GM12878 (cell line): ENCODE measurements around the gene FAM8A1. TPM values are rescaled to one million over a fixed set of nuclear protein-coding genes. Genes with fewer than 3 reads are reported as not detected.

Experiments
- ATAC-seq: fragments of 200-7000 bp; cut with Tn5 transposase; 3 replicates; pipeline ENCODE4 v1.9.1; 2020; ENCODE audit warnings: mild to moderate bottlenecking, moderate library complexity
- BruUV-seq: library from RNA; stranded (reverse); fragments of 400-500 nt; replicated peaks from 2 replicates; lab custom pipeline; 2021; lab: Mats Ljungman, UMichigan
- CTCF ChIA-PET: fragments of 300-600 bp; sonication (Branson Sonifier 250); formaldehyde crosslinking; extraction: SDS; loops from one replicate; lab custom pipeline; 2021; ENCODE audit warnings: inconsistent platforms; lab: Yijun Ruan, JAX
- POLR2A ChIA-PET: fragments of 350-600 bp; formaldehyde crosslinking; extraction: SDS; loops from one replicate; lab custom pipeline; 2021; ENCODE audit warnings: inconsistent platforms; lab: Charles Lee
- RAD21 ChIA-PET: fragments of 300-600 bp; sonication (Branson Sonifier 250); formaldehyde crosslinking; loops from one replicate; lab custom pipeline; 2023; ENCODE audit warnings: antibody characterized with exemption; ENCODE audit not compliant: unreplicated experiment; lab: Charles Lee
- SMC1A ChIA-PET: fragments of 300-600 bp; sonication (Branson Sonifier 250); formaldehyde crosslinking; loops from one replicate; lab custom pipeline; 2023; ENCODE audit not compliant: unreplicated experiment, uncharacterized antibody; lab: Charles Lee
- DNase-seq: peaks from one replicate; pipeline ENCODE4 v3.0.0-alpha.2; 2011; ENCODE audit warnings: low read depth, low spot score
- FAIRE-seq: peaks from 3 replicates; lab custom pipeline; 2011; peaks lifted over from hg19 to GRCh38; lab: Jason Lieb, UNC
- H2AFZ ChIP-seq: 2 replicates; pipeline ENCODE4 v1.6.0; 2011; ENCODE audit warnings: low read depth, low read length, control low read depth; ENCODE audit not compliant: control insufficient read depth
- H3K27ac ChIP-seq: 2 replicates; pipeline ENCODE4 v1.5.1; 2011; ENCODE audit warnings: control low read depth; ENCODE audit not compliant: control insufficient read depth, insufficient read depth
- H3K27me3 ChIP-seq, 2 experiments: replicated peaks in 1 of 2; 2 replicates each; pipeline versions ENCODE4 v1.6.0 to v1.6.1; 2011; ENCODE audit warnings: low read length in 1 of 2; ENCODE audit not compliant: control insufficient read depth in 2 of 2, insufficient read depth in 2 of 2
- H3K36me3 ChIP-seq, 2 experiments: 2 replicates each; pipeline ENCODE4 v1.5.1; 2011; ENCODE audit warnings: low read length in 1 of 2; ENCODE audit not compliant: control insufficient read depth in 2 of 2, insufficient read depth in 2 of 2
- H3K4me1 ChIP-seq: 2 replicates; pipeline ENCODE4 v1.6.1; 2011; ENCODE audit warnings: mild to moderate bottlenecking, low read length, moderate library complexity, mixed read lengths; ENCODE audit not compliant: control insufficient read depth, insufficient read depth
- H3K4me2 ChIP-seq: 2 replicates; pipeline ENCODE4 v1.6.0; 2011; ENCODE audit warnings: control low read depth; ENCODE audit not compliant: control insufficient read depth, insufficient read depth
- H3K4me3 ChIP-seq: fragments of 200-600 bp; sonication (generic); 2 replicates; pipeline ENCODE4 v1.5.1; 2016
- H3K79me2 ChIP-seq: 2 replicates; pipeline ENCODE4 v1.6.0; 2011; ENCODE audit warnings: low read length; ENCODE audit not compliant: control insufficient read depth, insufficient read depth
- H3K9ac ChIP-seq: 2 replicates; pipeline ENCODE4 v1.8.0; 2011; ENCODE audit warnings: low read length, control low read depth, mixed read lengths; ENCODE audit not compliant: control insufficient read depth, insufficient read depth
- H3K9me3 ChIP-seq: replicated peaks from 3 replicates; pipeline ENCODE4 v1.5.1; 2011; ENCODE audit warnings: mild to moderate bottlenecking, low read length; ENCODE audit not compliant: control insufficient read depth, insufficient read depth
- H4K20me1 ChIP-seq: 2 replicates; pipeline ENCODE4 v1.6.0; 2011; ENCODE audit not compliant: control insufficient read depth, insufficient read depth
- ESRRA ChIP-seq: IDR thresholded peaks from 2 replicates; pipeline ENCODE4 v1.6.1; 2012; ENCODE audit warnings: mild to moderate bottlenecking, low read length, improper control_type of control experiment
- HCFC1 ChIP-seq: fragments of 150-350 bp; IDR thresholded peaks from 2 replicates; pipeline ENCODE4 v1.6.1; 2014; ENCODE audit warnings: low read length
- HSF1 ChIP-seq: fragments of 150-350 bp; IDR thresholded peaks from 2 replicates; pipeline ENCODE4 v1.6.1; 2014; ENCODE audit warnings: mild to moderate bottlenecking, low read depth, low read length
- MLLT1 ChIP-seq: fragments of 450-650 bp; IDR thresholded peaks from 2 replicates; pipeline ENCODE4 v1.6.1; 2016; ENCODE audit warnings: mild to moderate bottlenecking
- ZBTB11 ChIP-seq: fragments of 450-650 bp; formaldehyde crosslinking; IDR thresholded peaks from 2 replicates; pipeline ENCODE4 v1.5.0; 2022; ENCODE audit warnings: mild to moderate bottlenecking, missing genetic modification characterization
- WGBS: methylation state at CpG from one replicate; pipeline ENCODE4 v1.1.6; 2016; ENCODE audit warnings: low lambda C conversion rate; ENCODE audit not compliant: insufficient replicate concordance, insufficient coverage; ENCODE audit errors: missing lambda C conversion rate; 5-methylcytosine and 5-hydroxymethylcytosine counted together
- in situ Hi-C: fragments of 300-500 bp; cut with MboI; formaldehyde crosslinking; loops from 9 replicates; pipeline ENCODE4 v1.14.3; 2018; ENCODE audit warnings: mixed read lengths
- intact Hi-C: fragments of 100-400 bp; cut with micrococcal nuclease; formaldehyde crosslinking; loops from one replicate; pipeline ENCODE4 v1.14.2; 2022; ENCODE audit not compliant: unreplicated experiment
- polyA plus RNA-seq, 11 experiments: library from polyadenylated mRNA; depleted of rRNA in 4 of 11; unstranded in 6 of 11; stranded (reverse) in 5 of 11; fragments of >200 nt; fragmentation: Nextera tagmentation in 4 of 11; fragmentation: Illumina TruSeq in 1 of 11; extraction: Ambion mirVana in 4 of 11; extraction: Trizol in 1 of 11; gene quantifications; 1 replicate in 1 of 11; 2 replicates in 10 of 11; pipeline versions ENCODE4 v1.2.1 to v1.2.3, GENCODE V29; 2011 to 2016; ENCODE audit warnings: inconsistent platforms in 2 of 11, missing spikeins in 2 of 11, low read depth in 1 of 11
- total RNA-seq, 4 experiments: library from RNA; depleted of rRNA in 3 of 4; stranded (reverse); fragments of >200 nt in 3 of 4; fragmentation: Illumina TruSeq in 1 of 4; extraction: Trizol in 1 of 4; gene quantifications; 2 replicates each; pipeline versions ENCODE4 v1.2.1 to v1.2.3, GENCODE V29; 2013 to 2021

FAM8A1 gene
- total and polyA plus RNA-seq, 10 of the 15 experiments (the other 5 are each of a cell fraction or from before 2014, with no cell fraction given): 1.4 to 7.4 (median 3.6) TPM

- H3K27me3 ChIP-seq: no peaks in the 10 kb centered on the region
- ChIA-PET CTCF (no interaction called here), RAD21 (no interaction called here), SMC1A (interaction anchor here (2.2 kb wide), 1 partner anchor 14 kb away, joined by 8 read pairs; no protein-coding TSS in a partner anchor), POLR2A (no interaction called here)
- in situ Hi-C loops: no loop called here
- BruUV-seq: no TSS peak
- H3K4me2 ChIP-seq: no peak overlapping the region
- FAIRE-seq (no peak), DNase-seq (no peak), ATAC-seq (no peak)
- H4K20me1 ChIP-seq: peaks cover 2% of the 10 kb centered on the region; the same call in 1 of the 2 replicates
- peaks cover 30% of the 10 kb centered on the region for H3K4me1 ChIP-seq
- no peaks in the 10 kb centered on the region for H3K9me3 ChIP-seq
- no peak overlapping the region for H3K9ac ChIP-seq
- H3K36me3 ChIP-seq: peaks cover 15 to 29% of the 10 kb centered on the region in 2 experiments
- WGBS: 55% methylated on average over 1 of the region's 1 CpG
- no peak overlapping the region for H3K4me3 ChIP-seq
- no peak overlapping the region for H2AFZ ChIP-seq
- TF ChIP-seq HCFC1: no peak
- no peak for TF ChIP-seq ZBTB11 (CRISPR knock-in tag)
- no peak for TF ChIP-seq ESRRA
- no peak for TF ChIP-seq MLLT1
- no peak for TF ChIP-seq HSF1
- TF ChIP-seq, all 136 proteins: peak for 0
- intact Hi-C loops: no loop called here
- Histone ChIP-seq H3K27ac (no peak overlapping the region), H3K79me2 (peaks cover 18% of the 10 kb centered on the region)
Measured at GRCh38 chr6:17624396-17624795, 24.3 kb downstream of the FAM8A1 start.
